ENCODE measurements around the gene TEX22.

TEX22 gene

GRCh38 chr14:105444859-105445258 lies 46.5 kb downstream of the TEX22 start:
- no peak for FAIRE-seq

GRCh38 chr14:105445290-105445689 lies 47.0 kb downstream of the TEX22 start:
- no peak for FAIRE-seq

GRCh38 chr14:105445901-105446845 lies 47.8 kb downstream of the TEX22 start:
- FAIRE-seq = no peak

GRCh38 chr14:105446971-105447370 lies 48.6 kb downstream of the TEX22 start:
- FAIRE-seq = no peak

- FAIRE-seq = no peak
These were observed 49.6 kb downstream of the TEX22 start for GRCh38 chr14:105447651-105448640.

GRCh38 chr14:105448706-105449111 lies 50.4 kb downstream of the TEX22 start:
- FAIRE-seq = no peak

GRCh38 chr14:105449276-105450122 lies 51.2 kb downstream of the TEX22 start:
- no peak for FAIRE-seq

GRCh38 chr14:105450123-105450505 lies 51.8 kb downstream of the TEX22 start:
- FAIRE-seq = no peak

GRCh38 chr14:105450864-105451720 lies 52.8 kb downstream of the TEX22 start:
- FAIRE-seq = no peak

GRCh38 chr14:105452963-105453362 lies 54.6 kb downstream of the TEX22 start:
- no peak for FAIRE-seq

GRCh38 chr14:105453847-105454246 lies 55.5 kb downstream of the TEX22 start:
- no peak for FAIRE-seq

- no peak for FAIRE-seq
These were observed 56.8 kb downstream of the TEX22 start for GRCh38 chr14:105455086-105455640.

- FAIRE-seq = no peak
These were observed 57.7 kb downstream of the TEX22 start for GRCh38 chr14:105455766-105456660.

- no peak for FAIRE-seq
These were observed 58.6 kb downstream of the TEX22 start for GRCh38 chr14:105456736-105457617.

GRCh38 chr14:105458010-105458409 lies 59.7 kb downstream of the TEX22 start:
- FAIRE-seq = no peak

- FAIRE-seq = no peak
These were observed 60.2 kb downstream of the TEX22 start for GRCh38 chr14:105458571-105458970.

- no peak for FAIRE-seq
These were observed 61.8 kb downstream of the TEX22 start for GRCh38 chr14:105460116-105460515.

GRCh38 chr14:105460616-105461015 lies 62.3 kb downstream of the TEX22 start:
- no peak for FAIRE-seq

GRCh38 chr14:105461903-105462302 lies 63.6 kb downstream of the TEX22 start:
- no peak for FAIRE-seq

Measured in G401.6 (cell line).